ENCODE measurements around the gene JAKMIP1.

DNA sequence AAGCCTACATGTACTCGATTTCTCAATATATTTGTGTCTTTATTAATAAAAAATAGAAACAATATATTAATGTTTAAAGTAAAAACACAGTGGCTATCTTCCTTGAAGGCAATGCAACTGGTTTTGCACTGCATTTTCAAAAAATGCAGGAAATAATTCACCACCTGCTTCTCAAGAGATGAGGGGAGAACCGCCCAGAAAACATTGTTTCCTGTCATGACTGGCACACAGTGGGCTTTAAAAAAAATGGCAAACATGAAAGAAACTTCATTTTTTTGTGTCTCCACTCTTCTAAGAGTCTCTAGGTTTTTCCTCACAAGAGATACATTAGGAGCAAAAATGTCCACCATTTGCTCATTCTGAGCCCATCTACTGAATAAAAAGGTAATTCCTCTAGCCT is 131.4 kb downstream of the JAKMIP1 start:
- TF ChIP-seq YY1 (IDR thresholded peaks at IDR 0.05; ENCODE audit: insufficient read depth, insufficient read length) (no peak), ZNF274 (IDR thresholded peaks at IDR 0.05; ENCODE audit: low read depth, low read length) (no peak)

Measured in NT2/D1 (cell line).